Activated T-cell treated with anti-CD3 and anti-CD28 coated beads, Interleukin-2, amount 50 U/mL, for 4 hours (primary cell): ENCODE measurements around the gene ZKSCAN4. TPM values are rescaled to one million over a fixed set of nuclear protein-coding genes. Genes with fewer than 3 reads are reported as not detected.

Source experiments
- ATAC-seq, 2 donors: fragments of 200-7000 bp; cut with Tn5 transposase; one replicate each; pipeline ENCODE4 v1.10.0; 2021
- DNase-seq: peaks from one replicate; pipeline ENCODE4 v3.0.0-alpha.2; 2020
- H3K27me3 Mint-ChIP-seq: one replicate; pipeline ENCODE4 v1.8.0; 2021; ENCODE audit warnings: low read depth, mixed read lengths
- H3K36me3 Mint-ChIP-seq: one replicate; pipeline ENCODE4 v1.8.0; 2022; ENCODE audit warnings: mixed read lengths; ENCODE audit not compliant: insufficient read depth
- H3K4me1 Mint-ChIP-seq: one replicate; pipeline ENCODE4 v1.8.0; 2021; ENCODE audit warnings: low read depth, mixed read lengths
- H3K4me3 Mint-ChIP-seq: one replicate; pipeline ENCODE4 v1.8.0; 2021; ENCODE audit warnings: mild to moderate bottlenecking, moderate library complexity, mixed read lengths
- H3K9me3 Mint-ChIP-seq: one replicate; pipeline ENCODE4 v1.8.0; 2021; ENCODE audit warnings: mixed read lengths
- total RNA-seq, 3 donors: library from RNA; stranded (reverse); gene quantifications; one replicate each; pipeline ENCODE4 v1.2.1, GENCODE V29; 2021

Gene ZKSCAN4
- total RNA-seq, 3 donors from 2014 or later: 3.4 to 4.2 (median 3.8) TPM

DNA sequence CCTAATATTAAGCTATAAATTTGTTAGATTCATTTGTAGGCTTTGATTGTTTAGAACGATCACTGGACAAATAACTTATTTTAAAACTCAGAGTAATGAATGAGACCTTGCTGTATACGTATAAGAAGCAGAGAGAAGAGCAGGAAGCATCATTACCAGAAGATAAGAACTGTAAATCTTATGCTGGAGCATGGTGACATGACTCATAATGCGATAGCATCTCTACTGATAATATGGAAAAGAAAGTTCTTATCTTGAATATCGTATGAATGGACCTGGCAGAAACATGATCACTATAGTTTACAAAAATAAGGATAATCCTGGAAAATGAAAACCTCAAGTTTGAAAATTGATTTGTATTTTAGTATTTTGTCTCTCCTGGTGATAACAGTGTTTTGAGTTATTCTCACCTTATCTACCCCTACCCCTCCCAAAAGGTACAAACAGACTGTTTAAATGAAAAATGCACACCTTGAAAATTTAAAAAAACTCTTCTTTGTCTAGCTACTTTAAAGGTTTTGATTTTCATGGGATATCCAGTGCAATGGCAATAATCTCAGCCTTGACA is 12.8 kb upstream of the ZKSCAN4 start:
- ATAC-seq (no peak), DNase-seq (no peak)
- H3K36me3 Mint-ChIP-seq: peaks cover 2% of the 10 kb centered on the region
- no peak overlapping the region for H3K4me3 Mint-ChIP-seq
- H3K4me1 Mint-ChIP-seq: peaks cover 18% of the 10 kb centered on the region
- peaks cover 2% of the 10 kb centered on the region for H3K27me3 Mint-ChIP-seq
- no peaks in the 10 kb centered on the region for H3K9me3 Mint-ChIP-seq

DNA sequence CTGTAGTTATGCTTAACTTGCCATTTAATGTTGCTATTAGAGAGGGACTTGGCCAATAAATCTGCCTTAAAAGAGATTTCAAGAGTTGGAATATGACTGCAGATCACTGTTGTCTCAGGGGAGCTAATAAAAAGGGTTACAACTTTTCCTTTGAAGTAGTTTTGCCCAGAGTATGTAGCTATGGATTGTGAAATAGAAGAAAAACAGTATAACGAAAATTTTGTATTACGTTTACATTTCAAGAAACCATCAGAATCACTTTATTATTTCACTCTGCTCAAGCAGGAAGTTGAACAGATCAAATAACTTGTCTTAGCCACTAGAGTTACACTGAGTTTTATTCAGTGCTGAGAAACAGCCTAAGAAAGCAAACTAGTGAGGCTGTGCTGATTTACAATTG is 11.9 kb upstream of the ZKSCAN4 start:
- H3K9me3 Mint-ChIP-seq: no peaks in the 10 kb centered on the region
- peaks cover 4% of the 10 kb centered on the region for H3K27me3 Mint-ChIP-seq
- H3K36me3 Mint-ChIP-seq: no peaks in the 10 kb centered on the region
- peaks cover 11% of the 10 kb centered on the region for H3K4me1 Mint-ChIP-seq
- ATAC-seq (no peak), DNase-seq (no peak)
- no peak overlapping the region for H3K4me3 Mint-ChIP-seq

DNA sequence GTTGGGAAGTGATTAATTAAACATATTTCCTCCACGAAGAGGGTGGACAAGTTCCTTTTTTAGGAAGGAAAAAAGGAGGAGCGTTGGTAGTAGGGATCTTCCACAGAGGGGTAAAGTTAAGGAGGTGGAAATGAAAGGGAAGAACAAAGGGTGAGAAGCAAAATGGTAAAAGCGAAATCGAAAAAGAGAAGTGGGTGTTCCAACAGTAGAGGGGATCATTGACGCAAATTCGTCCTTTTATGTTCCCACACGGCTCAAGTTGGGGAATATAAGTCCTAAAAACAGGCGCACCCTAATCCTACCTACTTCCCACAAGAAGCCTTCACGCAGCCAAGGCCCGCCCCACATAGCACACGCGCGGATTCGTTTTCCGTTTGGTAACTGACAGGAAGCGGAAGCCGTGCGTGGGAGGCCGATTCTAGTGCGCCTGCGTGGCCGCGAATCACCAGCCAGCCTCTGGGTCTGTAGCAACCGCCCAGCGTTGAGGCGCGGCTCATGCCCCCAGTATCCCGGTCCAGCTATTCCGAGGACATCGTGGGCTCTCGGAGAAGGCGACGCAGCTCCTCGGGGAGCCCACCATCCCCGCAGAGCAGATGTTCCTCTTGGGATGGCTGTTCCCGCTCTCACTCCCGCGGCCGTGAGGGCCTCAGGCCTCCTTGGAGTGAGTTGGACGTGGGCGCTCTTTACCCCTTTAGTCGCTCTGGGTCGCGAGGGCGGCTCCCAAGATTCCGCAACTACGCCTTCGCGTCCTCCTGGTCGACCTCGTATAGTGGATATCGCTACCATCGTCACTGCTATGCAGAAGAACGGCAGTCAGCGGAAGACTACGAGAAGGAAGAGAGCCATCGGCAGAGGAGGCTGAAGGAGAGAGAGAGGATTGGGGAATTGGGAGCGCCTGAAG is 7.1 kb upstream of the ZKSCAN4 start, which contains the start of gene NKAPL:
Gene NKAPL (plus strand): TSS at position 421 of the 901 bp plus-strand sequence. CDS start 75 bp downstream, at position 496.
- Mint-ChIP-seq H3K9me3 (no peaks in the 10 kb centered on the region), H3K27me3 (peaks cover 17% of the 10 kb centered on the region), H3K4me3 (peak within 1 kb of the TSS; percentile 50), H3K36me3 (peaks cover 2% of the 10 kb centered on the region), H3K4me1 (peaks cover 5% of the 10 kb centered on the region)
- ATAC-seq (peak; percentile 58 to 66), DNase-seq (peak; percentile 58)

DNA sequence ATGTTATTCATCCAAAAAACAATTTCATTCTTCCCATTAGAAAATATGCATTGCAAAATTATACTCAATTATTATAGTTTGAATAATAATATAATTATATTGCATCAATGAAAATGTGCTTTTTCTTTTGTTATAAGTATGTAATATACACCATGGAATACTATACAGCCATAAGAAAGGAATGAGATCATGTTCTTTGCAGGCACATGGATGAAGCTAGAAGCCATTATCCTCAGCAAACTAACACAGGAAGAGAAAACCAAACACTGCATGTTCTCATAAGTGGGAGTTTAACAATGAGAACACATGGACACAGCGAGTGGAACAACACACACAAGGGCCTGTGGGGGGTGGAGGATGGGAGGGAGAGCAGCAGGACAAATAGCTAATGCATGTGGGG is 5.0 kb upstream of the ZKSCAN4 start:
- Mint-ChIP-seq H3K9me3 (no peaks in the 10 kb centered on the region), H3K36me3 (peaks cover 2% of the 10 kb centered on the region), H3K4me1 (peaks cover 15% of the 10 kb centered on the region), H3K4me3 (no peak overlapping the region), H3K27me3 (peaks cover 17% of the 10 kb centered on the region)
- ATAC-seq (no peak), DNase-seq (no peak)

DNA sequence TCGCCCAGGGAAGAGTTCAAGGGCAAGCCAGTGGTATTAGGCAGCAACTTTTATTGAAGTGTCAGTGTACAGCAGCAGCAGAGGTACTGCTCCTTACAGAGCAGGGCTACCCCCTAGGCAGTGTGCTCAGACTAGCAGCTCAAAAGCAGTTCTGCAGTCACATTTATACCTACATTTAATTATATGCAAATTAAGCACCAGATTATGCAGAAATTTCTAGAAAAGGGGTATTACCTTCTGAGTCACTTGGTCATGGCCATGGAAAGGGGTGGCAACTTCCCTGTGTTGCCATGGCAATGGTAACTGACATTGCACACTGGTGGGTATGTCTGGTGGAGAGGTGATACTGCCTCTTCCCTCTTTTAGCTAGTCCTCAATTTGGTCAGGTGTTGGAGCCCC is 2.1 kb upstream of the ZKSCAN4 start:
- Mint-ChIP-seq H3K4me3 (no peak overlapping the region), H3K9me3 (no peaks in the 10 kb centered on the region), H3K27me3 (peaks cover 13% of the 10 kb centered on the region), H3K4me1 (peaks cover 32% of the 10 kb centered on the region), H3K36me3 (peaks cover 4% of the 10 kb centered on the region)
- DNase-seq: no peak
- no peak for ATAC-seq

DNA sequence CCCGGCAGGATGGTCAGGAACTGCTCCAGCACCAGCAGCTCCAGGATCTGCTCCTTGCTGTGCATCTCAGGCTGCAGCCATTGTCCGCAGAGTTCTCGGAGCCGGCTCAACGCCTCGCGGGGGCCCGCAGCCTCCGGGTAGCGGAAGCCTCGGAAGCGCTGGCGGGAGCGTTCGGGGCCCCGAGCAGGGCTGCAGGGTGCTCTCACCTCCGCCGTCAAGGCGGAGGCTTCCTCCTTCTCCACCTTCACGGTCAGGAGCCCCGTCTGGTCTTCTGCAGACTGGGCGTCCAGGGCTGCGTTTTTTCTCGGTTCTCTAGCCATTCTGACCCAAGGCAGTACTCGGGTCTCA is 434 bp downstream of the ZKSCAN4 start:
- Mint-ChIP-seq H3K4me3 (peak overlapping the region; percentile 98), H3K4me1 (peaks cover 29% of the 10 kb centered on the region), H3K9me3 (no peaks in the 10 kb centered on the region), H3K27me3 (peaks cover 6% of the 10 kb centered on the region), H3K36me3 (peaks cover 20% of the 10 kb centered on the region)
- no peak for DNase-seq
- ATAC-seq: peak; percentile 74 to 76

DNA sequence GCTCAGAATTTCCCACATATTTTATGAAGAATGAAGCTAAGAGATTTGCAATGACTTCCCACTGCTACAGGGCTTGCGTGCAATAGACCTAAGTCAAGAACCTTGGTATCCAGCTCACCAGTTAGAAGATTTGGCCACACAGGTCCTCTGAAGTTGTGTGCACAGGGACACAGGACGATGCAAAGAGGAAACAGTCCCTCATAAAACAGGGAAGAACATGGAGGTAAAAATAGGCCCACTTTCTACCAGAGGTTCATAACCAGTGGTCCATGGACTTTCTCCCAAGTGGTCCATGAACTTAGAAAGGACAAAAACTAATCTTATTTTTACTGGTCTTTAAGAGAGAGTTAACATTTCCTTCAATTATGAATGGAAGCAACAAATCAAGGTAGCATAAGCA is 1.3 kb downstream of the ZKSCAN4 start:
- H3K36me3 Mint-ChIP-seq: peaks cover 28% of the 10 kb centered on the region
- peaks cover 2% of the 10 kb centered on the region for H3K27me3 Mint-ChIP-seq
- no peak for ATAC-seq
- DNase-seq: no peak
- H3K9me3 Mint-ChIP-seq: no peaks in the 10 kb centered on the region
- H3K4me1 Mint-ChIP-seq: peaks cover 29% of the 10 kb centered on the region
- H3K4me3 Mint-ChIP-seq: peak overlapping the region; percentile 79

DNA sequence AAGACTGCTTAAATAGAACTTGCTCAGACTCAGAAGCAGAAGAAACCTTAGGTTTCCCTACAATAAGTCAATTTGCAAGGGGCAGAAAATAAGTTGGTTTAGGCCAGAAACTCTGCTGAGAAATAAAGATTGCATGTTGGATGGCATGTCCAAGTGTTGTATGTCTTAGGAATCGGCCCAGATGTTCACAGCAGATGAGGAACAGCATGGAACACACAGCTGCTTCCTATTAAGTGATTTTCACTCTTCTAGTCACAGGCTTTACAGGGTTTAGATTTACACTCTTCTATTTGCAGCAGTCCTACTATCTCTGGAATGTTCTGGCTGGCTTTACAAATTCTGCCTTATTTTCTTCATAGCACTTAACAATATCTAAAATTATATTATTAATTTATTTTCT is 3.2 kb downstream of the ZKSCAN4 start:
- no peak for DNase-seq
- no peaks in the 10 kb centered on the region for H3K27me3 Mint-ChIP-seq
- no peak overlapping the region for H3K4me3 Mint-ChIP-seq
- no peak for ATAC-seq
- peaks cover 46% of the 10 kb centered on the region for H3K36me3 Mint-ChIP-seq
- H3K4me1 Mint-ChIP-seq: peaks cover 31% of the 10 kb centered on the region
- H3K9me3 Mint-ChIP-seq: no peaks in the 10 kb centered on the region

DNA sequence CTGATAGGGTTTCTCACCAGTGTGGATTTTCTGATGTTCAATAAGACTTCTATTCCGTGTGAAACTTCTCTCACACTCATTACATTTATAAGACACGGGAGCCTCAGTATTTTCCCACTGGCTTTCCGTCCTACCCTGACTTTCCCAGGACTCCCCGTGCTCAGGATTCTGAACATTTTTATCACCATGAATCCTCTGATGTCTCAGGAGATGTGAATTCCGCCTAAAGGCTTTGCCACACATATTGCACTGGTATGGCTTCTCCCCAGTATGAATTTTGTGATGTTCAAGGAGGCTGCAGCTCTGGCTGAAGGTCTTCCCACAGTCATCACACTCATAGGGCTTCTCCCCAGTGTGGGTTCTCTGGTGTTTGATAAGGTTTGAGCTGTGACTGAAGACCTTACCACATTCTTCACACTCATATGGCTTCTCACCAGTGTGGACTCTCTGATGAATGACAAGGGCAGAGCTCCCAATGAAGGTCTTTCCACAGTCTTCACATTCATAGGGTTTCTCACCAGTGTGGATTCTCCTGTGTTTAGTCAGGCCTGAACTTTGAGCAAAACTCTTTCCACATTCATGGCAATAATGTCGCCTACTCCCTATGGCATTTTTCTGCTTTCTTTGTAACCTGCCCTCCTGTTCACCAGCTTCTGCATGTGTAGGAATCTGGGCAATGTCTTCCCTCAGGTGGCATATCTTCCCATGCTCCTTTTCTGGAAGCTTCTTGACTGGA is 6.7 kb downstream of the ZKSCAN4 start:
- Mint-ChIP-seq H3K9me3 (no peaks in the 10 kb centered on the region), H3K27me3 (no peaks in the 10 kb centered on the region), H3K36me3 (peaks cover 53% of the 10 kb centered on the region), H3K4me1 (peaks cover 8% of the 10 kb centered on the region), H3K4me3 (no peak overlapping the region)
- DNase-seq (no peak), ATAC-seq (no peak)

DNA sequence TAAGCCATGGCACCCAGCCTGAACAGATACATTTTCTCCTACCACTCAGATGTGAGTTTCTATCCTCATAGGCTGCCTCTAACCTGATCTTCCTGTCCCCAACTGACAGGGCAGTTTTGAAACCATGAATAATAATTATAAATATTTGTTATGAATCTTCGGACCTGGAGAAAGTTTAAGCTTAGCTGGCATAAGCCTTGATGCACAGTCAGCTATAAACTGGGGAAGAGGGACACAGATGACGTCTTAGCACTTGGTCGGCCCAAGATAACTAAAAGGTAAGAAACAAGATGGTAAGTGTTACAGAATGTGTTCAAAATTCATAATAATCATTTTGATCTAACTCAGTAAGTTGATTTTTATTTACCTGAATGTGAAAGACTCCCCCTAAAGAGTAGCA is 8.1 kb downstream of the ZKSCAN4 start:
- no peak for DNase-seq
- no peaks in the 10 kb centered on the region for H3K9me3 Mint-ChIP-seq
- H3K36me3 Mint-ChIP-seq: peaks cover 50% of the 10 kb centered on the region
- H3K4me1 Mint-ChIP-seq: peaks cover 4% of the 10 kb centered on the region
- no peak overlapping the region for H3K4me3 Mint-ChIP-seq
- no peaks in the 10 kb centered on the region for H3K27me3 Mint-ChIP-seq
- ATAC-seq: no peak

DNA sequence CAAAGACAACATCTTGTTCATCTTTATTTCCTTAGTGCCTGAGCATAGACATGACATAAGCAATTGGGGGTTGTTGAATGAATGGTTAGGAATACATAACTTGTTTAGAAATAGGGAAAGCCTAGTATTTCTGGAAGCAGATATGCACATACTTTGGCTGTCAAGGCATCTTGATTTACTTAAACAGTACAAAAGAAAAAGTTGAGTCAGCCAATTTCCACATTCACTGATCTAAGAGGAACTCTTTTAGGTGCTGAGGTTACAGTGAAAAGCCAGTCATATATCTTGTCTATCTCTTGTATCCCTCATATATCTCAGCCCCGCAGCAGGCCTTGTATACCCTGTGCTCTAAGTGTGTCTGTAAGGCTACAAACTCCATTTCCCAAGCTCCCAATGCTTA is 11.6 kb downstream of the ZKSCAN4 start:
- Mint-ChIP-seq H3K27me3 (no peaks in the 10 kb centered on the region), H3K4me1 (peaks cover 2% of the 10 kb centered on the region), H3K9me3 (no peaks in the 10 kb centered on the region), H3K36me3 (peaks cover 22% of the 10 kb centered on the region), H3K4me3 (no peak overlapping the region)
- no peak for DNase-seq
- no peak for ATAC-seq

DNA sequence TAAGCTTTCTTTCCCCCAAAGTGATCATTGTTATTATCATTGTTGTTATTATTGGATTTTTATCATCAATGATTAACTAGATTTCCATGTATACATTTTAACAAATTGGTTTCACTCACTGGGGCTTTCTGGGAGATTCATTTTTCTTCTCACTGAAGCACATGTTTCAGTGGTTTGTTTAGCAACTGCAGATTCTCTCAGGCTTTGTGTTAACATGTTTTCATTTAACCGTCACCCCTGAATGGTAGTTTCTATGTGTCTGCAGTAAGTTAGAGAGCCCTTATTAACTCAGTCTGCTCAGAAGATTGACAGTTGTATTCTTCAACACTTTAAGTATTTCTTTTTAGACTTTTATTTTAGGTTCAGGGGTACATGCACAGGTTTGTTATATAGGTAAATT is 12.4 kb downstream of the ZKSCAN4 start:
- Mint-ChIP-seq H3K9me3 (no peaks in the 10 kb centered on the region), H3K36me3 (peaks cover 14% of the 10 kb centered on the region), H3K4me3 (no peak overlapping the region), H3K4me1 (no peaks in the 10 kb centered on the region), H3K27me3 (peaks cover under 1% of the 10 kb centered on the region)
- no peak for DNase-seq
- ATAC-seq: no peak

DNA sequence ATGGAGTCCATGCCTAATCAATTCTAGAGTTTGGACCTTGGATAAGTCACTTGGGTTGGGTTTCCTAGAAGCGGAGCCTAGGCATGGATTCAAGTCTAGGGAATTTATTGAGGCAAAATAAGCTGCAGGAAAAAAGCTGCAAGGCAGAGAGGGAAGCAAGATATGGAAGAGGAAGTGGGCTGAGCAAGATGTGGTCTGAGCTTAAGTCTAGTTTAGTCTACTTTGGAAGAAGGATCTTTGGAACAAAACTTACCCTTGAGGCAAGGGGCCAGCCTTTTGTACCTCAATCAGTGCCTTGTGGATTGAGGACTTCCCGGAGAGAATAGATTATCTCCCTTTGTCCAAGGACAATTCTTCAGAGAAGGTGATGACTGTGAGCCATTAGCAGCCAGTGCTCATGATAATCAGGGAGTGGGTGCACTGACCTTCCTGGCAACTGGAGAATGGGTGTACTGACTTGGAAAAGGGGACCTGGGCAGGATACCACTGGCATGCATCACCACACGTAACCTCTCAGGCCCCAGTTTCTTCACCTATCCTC is 16.1 kb downstream of the ZKSCAN4 start:
- DNase-seq (no peak), ATAC-seq (no peak)
- Mint-ChIP-seq H3K27me3 (peaks cover 3% of the 10 kb centered on the region), H3K9me3 (no peaks in the 10 kb centered on the region), H3K4me1 (no peaks in the 10 kb centered on the region), H3K4me3 (no peak overlapping the region), H3K36me3 (peaks cover 2% of the 10 kb centered on the region)

DNA sequence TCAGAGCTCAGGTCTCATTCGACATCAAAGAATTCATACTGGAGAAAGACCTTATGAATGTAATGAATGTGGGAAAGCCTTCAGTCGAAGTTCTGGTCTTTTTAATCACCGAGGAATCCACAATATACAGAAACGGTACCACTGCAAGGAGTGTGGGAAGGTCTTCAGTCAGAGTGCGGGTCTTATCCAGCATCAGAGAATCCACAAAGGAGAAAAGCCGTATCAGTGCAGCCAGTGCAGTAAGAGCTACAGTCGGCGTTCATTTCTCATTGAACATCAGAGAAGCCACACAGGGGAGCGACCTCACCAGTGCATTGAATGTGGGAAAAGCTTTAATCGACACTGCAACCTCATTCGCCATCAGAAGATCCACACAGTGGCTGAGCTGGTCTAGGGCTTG is 19.3 kb downstream of the ZKSCAN4 start:
- DNase-seq (no peak), ATAC-seq (no peak)
- Mint-ChIP-seq H3K4me1 (no peaks in the 10 kb centered on the region), H3K27me3 (peaks cover 6% of the 10 kb centered on the region), H3K4me3 (no peak overlapping the region), H3K9me3 (no peaks in the 10 kb centered on the region), H3K36me3 (peaks cover 2% of the 10 kb centered on the region)
